GF-D8 (cell line): ENCODE measurements around the gene RFX8.

Experiments used
- DNase-seq: peaks from one replicate; lab custom pipeline; 2025; lab: John Stamatoyannopoulos, UW

The RFX8 gene

DNA sequence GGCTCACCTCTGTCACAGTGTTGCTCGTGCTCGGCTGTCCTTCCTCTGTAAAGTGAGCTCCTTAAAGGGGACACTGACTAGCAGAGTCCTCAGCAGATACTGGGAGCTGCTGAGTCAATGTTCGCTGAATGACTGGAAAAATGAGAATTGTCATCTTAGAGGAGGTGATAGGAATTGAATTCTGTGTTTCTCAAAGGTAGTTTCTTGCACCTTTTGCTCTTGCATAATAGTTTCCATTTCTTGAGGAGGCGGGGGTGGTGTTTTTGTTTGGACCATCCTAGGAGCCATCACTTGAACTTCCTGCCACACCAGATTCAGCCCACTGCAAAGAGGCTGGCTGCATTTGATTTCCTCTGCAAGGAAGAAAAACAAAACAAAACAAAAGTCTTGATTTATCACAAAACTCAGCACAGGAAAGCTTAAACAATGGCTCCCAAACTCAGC is 11.4 kb upstream of the RFX8 start:
- no peak for DNase-seq

- no peak for DNase-seq
Measured at GRCh38 chr2:101485856-101486255, 10.9 kb upstream of the RFX8 start.

DNA sequence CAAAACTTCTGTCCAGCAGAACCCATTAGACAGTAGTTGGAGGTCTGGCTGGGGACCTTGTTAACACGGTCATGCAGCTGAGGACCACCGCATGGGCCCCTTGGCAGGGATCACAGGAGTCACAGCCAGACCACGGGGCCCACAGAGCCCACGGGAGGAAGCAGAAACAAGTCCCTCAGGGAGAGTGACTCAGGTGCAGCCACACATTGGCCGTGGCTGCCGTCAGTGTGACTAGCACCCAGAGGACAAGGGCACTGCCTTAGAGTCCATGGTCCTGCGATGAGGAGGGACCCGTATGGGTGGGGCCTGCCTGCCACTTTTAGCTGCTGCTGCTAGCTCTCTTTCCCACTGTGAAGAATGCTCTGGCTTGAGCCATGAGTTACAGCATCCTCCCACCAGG is 5.9 kb upstream of the RFX8 start:
- DNase-seq = no peak

- no peak for DNase-seq
Measured at GRCh38 chr2:101479810-101480209, 4.9 kb upstream of the RFX8 start.

DNA sequence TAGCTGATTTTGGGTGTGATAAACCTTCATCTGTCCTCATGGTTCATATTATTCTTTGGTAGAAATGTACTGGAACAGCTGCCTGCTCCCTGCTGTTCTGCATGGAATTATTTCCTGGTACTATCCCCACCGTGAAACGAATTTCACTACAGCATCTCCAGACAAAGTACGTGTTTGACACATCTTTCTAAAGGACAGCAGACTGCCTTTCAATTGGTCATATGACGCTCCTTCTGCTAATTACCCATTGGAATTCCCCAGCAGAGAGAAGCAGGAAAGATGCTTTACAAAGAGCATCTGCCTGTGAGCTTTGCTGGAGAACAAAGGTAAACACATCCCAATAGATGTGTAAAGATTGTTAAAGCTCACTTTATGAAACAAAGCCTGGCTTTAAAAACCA is 4.4 kb upstream of the RFX8 start:
- no peak for DNase-seq

DNA sequence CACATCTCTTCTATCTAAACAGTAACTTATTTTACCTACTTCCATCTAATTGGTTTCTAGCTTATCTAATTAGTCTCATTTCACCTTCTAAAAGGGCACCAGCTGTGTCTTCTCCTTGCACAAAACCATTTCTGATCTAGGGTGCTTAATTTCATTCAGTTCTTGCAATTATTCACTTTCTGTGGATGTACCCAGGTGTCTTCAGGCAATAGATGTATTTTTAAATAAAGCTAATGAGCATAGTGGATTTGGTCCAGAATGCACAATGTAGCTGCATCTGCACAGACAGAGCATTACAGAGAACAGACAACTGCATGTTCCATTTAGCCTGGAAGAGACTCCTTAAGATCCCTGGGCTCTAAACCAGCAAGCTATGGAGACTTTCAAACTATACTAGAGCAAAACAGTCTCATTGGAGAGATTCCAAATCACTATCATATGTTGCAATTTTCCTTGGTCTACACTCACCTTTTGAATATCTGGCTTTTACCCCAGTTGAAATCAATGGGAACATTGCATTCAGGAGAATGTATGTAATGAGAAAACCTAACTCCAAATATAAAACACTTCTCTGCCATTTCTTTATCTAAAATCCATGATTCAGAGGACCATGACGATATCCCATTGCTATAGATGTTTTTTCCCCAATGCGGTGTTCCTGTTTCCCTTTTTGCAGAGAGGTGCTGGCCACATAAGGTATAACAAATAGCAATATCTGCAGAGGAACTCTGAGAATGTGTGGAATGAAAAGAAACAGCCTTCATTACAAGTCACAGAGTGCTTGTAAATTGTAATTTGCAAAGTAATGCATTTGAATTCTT is 3.5 kb upstream of the RFX8 start:
- DNase-seq = no peak

DNA sequence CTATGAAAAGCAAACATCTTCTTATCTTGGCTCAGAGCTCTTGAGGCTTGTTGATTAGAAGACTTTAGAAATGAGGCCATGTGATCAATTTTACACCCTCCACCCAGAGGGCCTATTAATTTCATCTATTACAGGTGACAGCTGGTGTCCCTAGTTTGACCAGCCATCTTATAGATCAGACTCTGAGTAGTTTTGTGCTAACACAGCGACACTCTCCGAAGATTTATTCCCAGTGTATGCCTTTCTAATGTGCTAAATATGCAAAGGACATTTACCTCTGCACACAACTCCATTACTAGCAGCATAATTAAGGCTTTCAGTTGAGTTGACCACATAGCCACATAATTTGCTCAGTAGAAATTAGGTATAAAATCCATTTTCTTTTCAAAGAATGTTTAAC is 2.6 kb upstream of the RFX8 start:
- DNase-seq = no peak

DNA sequence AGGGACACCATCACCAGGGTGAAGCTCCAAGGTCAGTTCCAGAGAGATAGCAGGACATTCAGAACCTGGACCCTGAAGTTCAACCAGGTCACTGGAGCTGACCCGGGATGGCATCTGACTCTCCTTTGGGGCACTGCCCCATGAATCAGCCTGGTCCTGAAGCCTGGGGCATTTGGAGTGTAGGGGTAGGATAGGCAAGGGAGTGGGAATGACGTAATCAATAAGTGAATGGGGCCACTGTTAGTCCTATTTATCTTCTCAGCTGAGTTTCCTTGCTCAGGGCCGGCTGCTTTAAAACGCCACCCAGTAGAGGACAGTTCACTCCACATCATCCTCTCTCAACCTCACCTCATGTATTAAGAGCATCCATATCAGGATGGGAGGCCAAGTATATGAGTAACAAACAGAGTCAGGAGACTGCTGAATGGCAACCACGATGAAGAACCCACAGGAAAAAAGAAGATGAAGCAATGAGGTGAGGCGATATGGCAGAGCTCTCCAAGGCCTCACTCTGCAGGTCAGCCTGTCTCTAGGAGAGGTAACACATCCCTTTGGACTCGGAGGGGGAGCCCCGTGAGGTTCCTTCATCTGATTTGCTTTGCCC is 1.8 kb upstream of the RFX8 start:
- peak; percentile 10 for DNase-seq

GRCh38 chr2:101473911-101474701 is 806 bp downstream of the RFX8 start:
- DNase-seq = peak; percentile 20

DNA sequence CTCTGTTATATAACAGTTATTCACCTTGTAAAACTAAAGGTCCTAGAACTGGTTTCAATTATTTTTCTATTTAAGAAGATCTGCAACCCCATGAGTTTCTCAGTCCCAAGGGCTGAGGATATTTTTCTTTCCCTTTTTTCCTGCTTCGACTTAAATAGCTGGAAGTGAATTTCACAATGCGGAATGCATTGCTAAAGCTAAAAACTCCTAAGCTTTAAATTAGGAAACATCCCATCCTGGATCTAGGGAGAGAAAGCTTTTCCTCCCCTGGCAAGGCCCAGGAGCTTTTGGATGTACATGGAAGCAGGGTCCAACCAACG is 1.4 kb downstream of the RFX8 start:
- no peak for DNase-seq

DNA sequence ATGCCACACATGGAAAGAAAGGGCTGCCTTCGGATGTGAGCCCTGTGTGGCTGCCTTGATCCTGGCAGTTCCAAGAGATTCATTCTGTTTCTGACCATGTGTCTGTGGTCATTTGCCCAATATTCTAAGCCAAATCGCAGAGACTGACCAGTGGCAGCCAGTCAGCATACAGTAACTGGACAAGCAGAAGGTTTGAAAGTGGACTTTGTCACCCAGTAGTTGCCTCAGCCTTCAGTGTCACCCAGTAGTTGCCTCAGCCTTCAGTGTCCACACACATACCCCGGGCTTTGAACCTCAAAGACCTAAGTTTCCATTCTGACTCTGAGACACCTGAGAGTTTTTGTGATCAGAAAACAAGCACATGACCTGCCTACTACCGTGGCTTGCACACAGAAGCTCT is 5.0 kb downstream of the RFX8 start:
- DNase-seq = no peak

- no peak for DNase-seq
Measured at GRCh38 chr2:101467306-101467705, 7.6 kb downstream of the RFX8 start.

GRCh38 chr2:101466426-101466825 is 8.5 kb downstream of the RFX8 start:
- peak; percentile 80 for DNase-seq

- no peak for DNase-seq
Measured at GRCh38 chr2:101464841-101465240, 10.1 kb downstream of the RFX8 start.

- DNase-seq = peak; percentile 54
Measured at GRCh38 chr2:101463911-101464641, 10.8 kb downstream of the RFX8 start.

- no peak for DNase-seq
Measured at GRCh38 chr2:101463421-101463820, 11.5 kb downstream of the RFX8 start.

GRCh38 chr2:101461381-101461780 is 13.5 kb downstream of the RFX8 start:
- DNase-seq = no peak

DNA sequence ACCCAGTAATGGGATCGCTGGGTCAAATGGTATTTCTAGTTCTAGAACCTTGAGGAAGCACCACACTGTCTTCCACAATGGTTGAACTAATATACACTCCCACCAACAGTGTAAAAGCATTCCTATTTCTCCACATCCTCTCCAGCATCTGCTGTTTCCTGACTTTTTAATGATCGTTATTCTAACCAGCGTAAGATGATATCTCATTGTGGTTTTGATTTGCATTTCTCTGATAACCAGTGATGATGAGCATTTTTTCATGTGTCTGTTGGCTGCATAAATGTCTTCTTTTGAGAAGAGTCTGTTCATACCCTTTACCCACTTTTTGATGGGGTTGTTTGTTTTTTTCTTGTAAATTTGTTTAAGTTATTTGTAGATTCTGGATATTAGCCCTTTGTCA is 20.5 kb downstream of the RFX8 start:
- peak; percentile 38 for DNase-seq

- no peak for DNase-seq
Measured at GRCh38 chr2:101450965-101451364, 23.9 kb downstream of the RFX8 start.

DNA sequence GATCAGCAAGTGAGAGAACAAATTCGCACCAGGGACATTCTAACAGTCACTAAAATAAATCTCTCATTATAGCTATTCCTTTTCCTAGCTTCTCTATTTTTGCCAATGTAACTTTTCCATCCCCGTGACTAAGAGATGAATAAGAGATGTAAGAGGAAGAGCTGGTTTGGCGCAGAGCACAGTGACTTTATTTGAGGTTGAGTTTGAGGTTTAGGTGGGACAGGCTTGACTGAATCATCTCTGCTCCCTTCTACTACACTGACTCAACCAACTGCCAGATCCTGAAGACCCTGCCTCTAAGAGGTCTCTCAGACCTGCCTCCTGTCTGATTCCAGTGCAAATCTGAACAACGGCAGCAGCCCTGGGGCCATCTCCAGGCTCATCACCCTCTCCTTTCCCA is 28.0 kb downstream of the RFX8 start:
- no peak for DNase-seq

DNA sequence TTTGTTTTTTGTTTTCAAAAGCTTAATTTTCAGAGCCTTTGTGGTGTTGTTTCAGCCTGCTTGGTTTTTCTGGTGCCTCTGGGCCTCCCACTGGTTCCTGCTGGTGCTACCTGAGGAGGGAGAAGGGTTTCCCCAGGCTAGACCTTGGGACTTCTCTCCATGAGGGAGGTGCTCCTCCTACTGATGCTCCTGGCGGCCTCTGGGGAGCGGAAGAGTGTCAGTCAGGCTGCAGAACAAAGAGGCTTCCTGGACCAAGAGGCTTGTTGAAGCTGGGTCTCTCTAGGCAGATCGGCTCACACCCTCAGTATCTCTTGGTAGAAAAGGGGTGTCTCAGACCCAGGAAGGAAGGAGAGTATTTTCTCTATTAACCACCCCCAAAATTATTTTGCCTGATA is 32.2 kb downstream of the RFX8 start:
- DNase-seq = no peak

GRCh38 chr2:101442042-101442666 is 32.8 kb downstream of the RFX8 start:
- peak; percentile 86 for DNase-seq
